K562 (cell line): ENCODE data around the gene CDC42BPB. TPM values are rescaled to one million over a fixed set of nuclear protein-coding genes. Genes with fewer than 3 reads are reported as not detected.

ENCODE experiments used
- ATAC-seq: fragments of 200-7000 bp; cut with Tn5 transposase; 3 replicates; pipeline ENCODE4 v1.9.1; 2020; ENCODE audit warnings: moderate library complexity
- BruUV-seq: library from RNA; stranded (reverse); fragments of 400-500 nt; replicated peaks from 2 replicates; lab custom pipeline; 2021; lab: Mats Ljungman, UMichigan
- CTCF ChIA-PET: fragments of 300-600 bp; formaldehyde crosslinking; extraction: SDS; loops from one replicate; lab custom pipeline; 2021; ENCODE audit warnings: low intra/inter-chr PET ratio; lab: Yijun Ruan, JAX
- POLR2A ChIA-PET: fragments of 300-600, 350-650 bp; sonication (Branson Sonifier 250); formaldehyde crosslinking; extraction: SDS; loops from one replicate; lab custom pipeline; 2021; ENCODE audit warnings: antibody characterized with exemption, inconsistent platforms; lab: Yijun Ruan, JAX
- DNase-seq, 4 experiments: peaks; one replicate each; pipeline versions ENCODE4 v3.0.0 to v3.0.0-alpha.2; 2011 to 2018; ENCODE audit warnings: low spot score in 3 of 4, mixed read lengths in 3 of 4; ENCODE audit errors: extremely low read depth in 1 of 4
- FAIRE-seq: peaks from 2 replicates; lab custom pipeline; 2011; peaks lifted over from hg19 to GRCh38; lab: Jason Lieb, UNC
- H2AFZ ChIP-seq: 2 replicates; pipeline ENCODE4 v1.6.0; 2011; ENCODE audit warnings: low read depth, low read length, control low read depth, inconsistent platforms
- H3K27ac ChIP-seq: fragments of 200-600 bp; 3 replicates; pipeline ENCODE4 v1.8.0; 2011; ENCODE audit warnings: low read depth, mild to moderate bottlenecking, control low read depth, inconsistent platforms, low read length, moderate library complexity, mixed read lengths; ENCODE audit errors: extremely low read depth
- H3K27me3 ChIP-seq, 2 experiments: fragments of 300-600 bp in 1 of 2; 2 replicates in 1 of 2; 3 replicates in 1 of 2; pipeline versions ENCODE4 v1.6.0 to v1.8.0; 2011; ENCODE audit warnings: inconsistent platforms in 2 of 2, low read length in 2 of 2, mild to moderate bottlenecking in 1 of 2, mixed read lengths in 1 of 2, moderate library complexity in 1 of 2; ENCODE audit not compliant: control insufficient read depth in 2 of 2, insufficient read depth in 2 of 2
- H3K36me3 ChIP-seq: fragments of 300-600 bp; 3 replicates; pipeline ENCODE4 v1.8.0; 2011; ENCODE audit warnings: mild to moderate bottlenecking, low read length, inconsistent platforms; ENCODE audit not compliant: control insufficient read depth, insufficient read depth
- H3K4me1 ChIP-seq, 2 experiments: fragments of 200-600 bp in 1 of 2; replicated peaks in 1 of 2; 2 replicates in 1 of 2; 3 replicates in 1 of 2; pipeline versions ENCODE4 v1.5.1 to v1.8.0; 2011; ENCODE audit warnings: inconsistent platforms in 2 of 2, low read length in 2 of 2, mild to moderate bottlenecking in 1 of 2, mixed read lengths in 1 of 2, moderate library complexity in 1 of 2; ENCODE audit not compliant: control insufficient read depth in 2 of 2, insufficient read depth in 2 of 2
- H3K4me2 ChIP-seq: 2 replicates; pipeline ENCODE4 v1.6.1; 2011; ENCODE audit warnings: low read length, control low read depth, inconsistent platforms, mixed read lengths; ENCODE audit not compliant: insufficient read depth
- H3K4me3 ChIP-seq: fragments of 200-600 bp; sonication (generic), shearing (Covaris generic); 2 replicates; pipeline ENCODE4 v1.5.1; 2016; ENCODE audit warnings: control low read depth, inconsistent platforms
- H3K79me2 ChIP-seq: fragments of 200-600 bp; 3 replicates; pipeline ENCODE4 v1.8.0; 2011; ENCODE audit warnings: low read length, inconsistent platforms; ENCODE audit not compliant: control insufficient read depth, insufficient read depth
- H3K9ac ChIP-seq, 2 experiments: 2 replicates each; pipeline versions ENCODE4 v1.6.0 to v1.6.1; 2011; ENCODE audit warnings: low read depth in 2 of 2, low read length in 2 of 2, control low read depth in 1 of 2, inconsistent platforms in 1 of 2, mild to moderate bottlenecking in 1 of 2, mixed read lengths in 1 of 2; ENCODE audit not compliant: insufficient read depth in 1 of 2
- H3K9me1 ChIP-seq: one replicate; pipeline ENCODE4 v1.6.0; 2011; ENCODE audit warnings: inconsistent platforms, mild to moderate bottlenecking, low read length, moderate library complexity; ENCODE audit not compliant: control insufficient read depth, insufficient read depth
- H3K9me3 ChIP-seq: replicated peaks from 2 replicates; pipeline ENCODE4 v1.5.1; 2011; ENCODE audit warnings: low read depth, low read length, inconsistent platforms; ENCODE audit not compliant: control insufficient read depth, insufficient read depth
- H4K20me1 ChIP-seq: replicated peaks from 2 replicates; pipeline ENCODE4 v1.6.1; 2011; ENCODE audit warnings: low read length, inconsistent platforms, mixed read lengths; ENCODE audit not compliant: control insufficient read depth, insufficient read depth
- ASH1L ChIP-seq: fragments of 450-650 bp; IDR thresholded peaks from 2 replicates; pipeline ENCODE4 v1.6.1; 2018; ENCODE audit warnings: borderline replicate concordance, mild to moderate bottlenecking, low read depth; ENCODE audit not compliant: partially characterized antibody
- CCNT2 ChIP-seq: IDR thresholded peaks from 2 replicates; pipeline ENCODE4 v1.6.1; 2011; ENCODE audit warnings: borderline replicate concordance, low read depth, mild to moderate bottlenecking, moderate library complexity, mixed read lengths, low read length; ENCODE audit not compliant: insufficient read length; ENCODE audit errors: extremely low read depth
- EWSR1 ChIP-seq: fragments of 450-650 bp; IDR thresholded peaks from 2 replicates; pipeline ENCODE4 v1.6.1; 2018; ENCODE audit warnings: borderline replicate concordance, mild to moderate bottlenecking, low read depth, moderate library complexity; ENCODE audit not compliant: partially characterized antibody
- FOXM1 ChIP-seq, 2 experiments: fragments of 450-650 bp in 1 of 2; sonication (generic) in 1 of 2; formaldehyde crosslinking in 1 of 2; IDR thresholded peaks; 2 replicates each; pipeline versions ENCODE4 v1.6.1 to v1.9.0; 2017 to 2022; ENCODE audit warnings: low read depth in 2 of 2, mild to moderate bottlenecking in 2 of 2, missing genetic modification reagents in 1 of 2, moderate library complexity in 1 of 2
- HDAC2 ChIP-seq: fragments of 450-650 bp; IDR thresholded peaks from 2 replicates; pipeline ENCODE4 v1.6.1; 2016; ENCODE audit warnings: mild to moderate bottlenecking
- HIVEP1 ChIP-seq: fragments of 250-450 bp; sonication (Bioruptor Pico); IDR thresholded peaks from 2 replicates; pipeline ENCODE4 v1.4.0; 2020; ENCODE audit warnings: mild to moderate bottlenecking
- HNRNPUL1 ChIP-seq: fragments of 200-400 bp; formaldehyde crosslinking; IDR thresholded peaks from 2 replicates; pipeline ENCODE4 v1.6.1; 2017; ENCODE audit warnings: low read length
- MAFK ChIP-seq: IDR thresholded peaks from 2 replicates; pipeline ENCODE4 v1.6.1; 2011; ENCODE audit warnings: low read length, improper control_type of control experiment
- MECOM ChIP-seq: fragments of 250-450 bp; sonication (Bioruptor Pico); IDR thresholded peaks from 2 replicates; pipeline ENCODE4 v1.8.0; 2022; ENCODE audit warnings: inconsistent platforms
- RB1 ChIP-seq: fragments of 450-650 bp; IDR thresholded peaks from 2 replicates; pipeline ENCODE4 v1.6.1; 2017; ENCODE audit warnings: low read depth, mild to moderate bottlenecking
- RFX1 ChIP-seq: fragments of 450-650 bp; IDR thresholded peaks from 2 replicates; pipeline ENCODE4 v1.6.1; 2016; ENCODE audit warnings: mild to moderate bottlenecking, moderate library complexity
- SMAD3 ChIP-seq: fragments of 450-650 bp; formaldehyde crosslinking; conservative IDR thresholded peaks from 2 replicates; pipeline ENCODE4 v1.4.0; 2020; ENCODE audit warnings: mild to moderate bottlenecking
- SMARCC2 ChIP-seq: fragments of 450-650 bp; IDR thresholded peaks from 2 replicates; pipeline ENCODE4 v1.6.1; 2017; ENCODE audit warnings: antibody characterized with exemption, moderate library complexity, mild to moderate bottlenecking, low read depth
- SRSF7 ChIP-seq: fragments of 200-400 bp; formaldehyde crosslinking; optimal IDR thresholded peaks from 2 replicates; pipeline ENCODE3; 2017; ENCODE audit warnings: mild to moderate bottlenecking, low read depth, low read length
- TAF15 ChIP-seq: fragments of 200-400 bp; formaldehyde crosslinking; IDR thresholded peaks from 2 replicates; pipeline ENCODE4 v1.6.1; 2017; ENCODE audit warnings: mild to moderate bottlenecking, low read depth, low read length, moderate library complexity
- ZNF263 ChIP-seq: sonication (generic); formaldehyde crosslinking; IDR thresholded peaks from 2 replicates; pipeline ENCODE4 v1.8.0; 2022; ENCODE audit warnings: mild to moderate bottlenecking, missing genetic modification reagents, borderline replicate concordance
- ZNF354B ChIP-seq: fragments of 250-450 bp; sonication (Bioruptor Pico); IDR thresholded peaks from 2 replicates; pipeline ENCODE4 v1.4.0; 2020
- ZNF408 ChIP-seq: fragments of 250-450 bp; sonication (Bioruptor Pico); IDR thresholded peaks from 2 replicates; pipeline ENCODE4 v1.4.0; 2020; ENCODE audit warnings: low read depth, mild to moderate bottlenecking, moderate library complexity
- ZNF41 ChIP-seq: fragments of 250-450 bp; sonication (Bioruptor Pico); conservative IDR thresholded peaks from 2 replicates; pipeline ENCODE4 v1.4.0; 2020; ENCODE audit warnings: mild to moderate bottlenecking
- whole genome bisulfite sequencing: fragments of 100-300 bp; shearing (Covaris generic); methylation state at CpG from one replicate; pipeline ENCODE4 v1.1.6; 2016; ENCODE audit warnings: low coverage, mixed read lengths; ENCODE audit not compliant: insufficient coverage; ENCODE audit errors: missing lambda C conversion rate; 5-methylcytosine and 5-hydroxymethylcytosine counted together
- in situ Hi-C: fragments of 300-500 bp; cut with MboI; formaldehyde crosslinking; loops from 4 replicates; pipeline ENCODE4 v1.15.0; 2018; ENCODE audit warnings: inconsistent platforms, mixed read lengths
- intact Hi-C: fragments of 100-400 bp; cut with micrococcal nuclease; formaldehyde crosslinking; loops from 2 replicates; pipeline ENCODE4 v1.14.2; 2022
- polyA plus RNA-seq, 8 experiments: library from polyadenylated mRNA; depleted of rRNA in 4 of 8; stranded (reverse) in 5 of 8; unstranded in 3 of 8; fragments of >200 nt; fragmentation: Nextera tagmentation in 2 of 8; fragmentation: Illumina TruSeq in 1 of 8; extraction: Ambion mirVana in 2 of 8; extraction: Trizol in 1 of 8; gene quantifications; 2 replicates each; pipeline versions ENCODE4 v1.2.1 to v1.2.3, GENCODE V29; 2011 to 2014; ENCODE audit warnings: inconsistent platforms in 1 of 8, missing spikeins in 1 of 8
- total RNA-seq, 7 experiments: library from RNA; depleted of rRNA in 6 of 7; stranded (reverse); fragments of >200 nt in 6 of 7; fragmentation: Illumina TruSeq in 2 of 7; extraction: Trizol in 2 of 7; gene quantifications; 2 replicates each; pipeline versions ENCODE4 v1.2.1 to v1.2.3, GENCODE V29; 2011 to 2021; ENCODE audit warnings: low replicate concordance in 1 of 7

Gene CDC42BPB
- total and polyA plus RNA-seq, 9 of the 15 experiments (the other 6 are each of a cell fraction or from before 2014, with no cell fraction given) = 0.07 to 24.3 (median 12.6) TPM

DNA sequence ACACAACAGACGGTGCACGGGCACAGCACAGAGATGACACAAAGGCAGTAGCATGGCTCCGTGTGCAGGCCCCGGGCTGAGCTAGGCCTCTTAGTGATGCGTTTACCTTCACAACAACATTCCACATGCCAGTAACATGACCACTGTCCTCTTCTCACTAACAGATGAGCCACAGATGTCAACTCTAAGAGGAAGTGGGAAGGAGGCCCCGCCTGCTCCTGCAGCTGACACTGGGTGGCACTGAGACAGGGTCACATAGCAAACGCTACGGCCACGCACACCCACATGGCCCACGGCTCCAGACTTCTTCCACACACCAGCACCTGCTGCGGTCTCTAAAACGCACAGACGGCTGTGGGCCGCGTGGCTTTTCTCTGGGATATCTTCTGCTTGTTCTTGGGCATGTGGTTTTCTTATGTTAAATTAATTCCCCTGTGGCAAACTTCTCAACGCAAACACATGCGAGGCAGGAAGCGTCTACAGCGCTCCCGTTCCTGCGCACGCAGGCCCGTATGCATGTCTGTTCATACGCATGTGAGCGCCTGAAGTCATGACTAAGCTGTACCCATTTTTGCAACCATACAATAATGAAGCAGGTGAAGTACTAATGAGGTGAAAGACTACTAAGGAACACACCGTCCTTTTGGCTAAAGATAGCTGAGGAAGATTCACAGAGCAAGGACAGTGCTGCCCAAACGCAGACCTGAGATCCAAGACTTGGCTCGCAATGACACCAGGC is 108.1 kb downstream of the CDC42BPB start:
- FAIRE-seq (no peak), ATAC-seq (no peak), DNase-seq (no peak)
- Histone ChIP-seq H3K4me2 (no peak overlapping the region), H3K9me1 (no peaks in the 10 kb centered on the region), H3K9me3 (no peaks in the 10 kb centered on the region), H3K4me3 (no peak overlapping the region), H3K27ac (no peak overlapping the region), H3K9ac (no peak overlapping the region), H3K79me2 (no peaks in the 10 kb centered on the region), H3K27me3 (no peaks in the 10 kb centered on the region), H2AFZ (no peak overlapping the region), H3K36me3 (peaks cover 36% of the 10 kb centered on the region; the same call in 1 of the 3 replicates), H4K20me1 (no peaks in the 10 kb centered on the region), H3K4me1 (peaks cover 0 to 4% of the 10 kb centered on the region in 2 experiments; a peak in 1 of 5 replicates)
- ChIA-PET POLR2A (no interaction called here), CTCF (no interaction called here)
- in situ Hi-C loops (no loop called here), intact Hi-C loops (no loop called here)
- WGBS = 91% methylated on average over 17 of the region's 28 CpGs
- no TSS peak for BruUV-seq
- TF ChIP-seq HNRNPUL1 (no peak), SMAD3 (CRISPR knock-in tag) (no peak), HDAC2 (no peak), TAF15 (no peak), HIVEP1 (CRISPR knock-in tag) (no peak), ZNF408 (no peak), RB1 (no peak), ZNF41 (CRISPR knock-in tag) (no peak), FOXM1 (IDR thresholded peaks at IDR 0.05; ENCODE audit: low read depth) (no peak), FOXM1 (CRISPR knock-in tag; IDR thresholded peaks at IDR 0.05; ENCODE audit: low read depth) (no peak), ZNF354B (CRISPR knock-in tag) (no peak), MECOM (CRISPR knock-in tag) (no peak), ZNF263 (CRISPR knock-in tag) (no peak), EWSR1 (no peak), SMARCC2 (no peak), SRSF7 (no peak), RFX1 (no peak), CCNT2 (no peak), MAFK (no peak), ASH1L (no peak)
